SK-N-SH (cell line): ENCODE results near the gene GALNT14. TPM values are rescaled to one million over a fixed set of nuclear protein-coding genes. Genes with fewer than 3 reads are reported as not detected.

Experiments
- CTCF ChIA-PET: fragments of 300-600, 350-600 bp; formaldehyde crosslinking; extraction: SDS; loops from one replicate; lab custom pipeline; 2021; lab: Yijun Ruan, JAX
- POLR2A ChIA-PET: fragments of 350-600 bp; sonication (Branson Sonifier 250); formaldehyde crosslinking; extraction: SDS; loops from one replicate; lab custom pipeline; 2020; ENCODE audit warnings: antibody characterized with exemption, inconsistent platforms; lab: Yijun Ruan, JAX
- DNase-seq: peaks from one replicate; pipeline ENCODE4 v3.0.0; 2012
- H2AFZ ChIP-seq: fragments of 200-600 bp; sonication (generic); 2 replicates; pipeline ENCODE4 v1.8.1; 2016; ENCODE audit warnings: antibody characterized with exemption, mild to moderate bottlenecking, low read depth
- H3F3A ChIP-seq: fragments of 200-600 bp; sonication (generic); replicated peaks from 2 replicates; pipeline ENCODE3; 2016; ENCODE audit warnings: antibody characterized with exemption, mild to moderate bottlenecking; ENCODE audit not compliant: insufficient read depth
- H3K27ac ChIP-seq, 2 experiments: fragments of 200-500 bp in 1 of 2; fragments of 200-600 bp in 1 of 2; sonication (Bioruptor generic) in 1 of 2; sonication (generic), shearing (Covaris generic) in 1 of 2; 2 replicates each; pipeline versions ENCODE4 v1.5.1 to v1.6.1; 2014 to 2016; ENCODE audit warnings: low read depth in 2 of 2, inconsistent platforms in 1 of 2, low read length in 1 of 2, mild to moderate bottlenecking in 1 of 2, mixed read lengths in 1 of 2
- H3K27me3 ChIP-seq: fragments of 200-600 bp; sonication (generic), shearing (Covaris generic); 2 replicates; pipeline ENCODE4 v1.6.1; 2016; ENCODE audit warnings: mixed run types; ENCODE audit not compliant: insufficient read depth
- H3K36me3 ChIP-seq, 2 experiments: fragments of 200-500 bp in 1 of 2; fragments of 200-600 bp in 1 of 2; sonication (Bioruptor generic) in 1 of 2; sonication (generic) in 1 of 2; replicated peaks in 1 of 2; 2 replicates each; pipeline versions ENCODE3 to v1.5.1; 2014 to 2016; ENCODE audit warnings: low read length in 1 of 2, mild to moderate bottlenecking in 1 of 2; ENCODE audit not compliant: insufficient read depth in 2 of 2, control insufficient read depth in 1 of 2
- H3K4me1 ChIP-seq, 2 experiments: fragments of 200-500 bp in 1 of 2; fragments of 200-600 bp in 1 of 2; sonication (Bioruptor generic) in 1 of 2; sonication (generic), shearing (Covaris generic) in 1 of 2; 2 replicates each; pipeline versions ENCODE4 v1.5.1 to v1.6.1; 2014 to 2016; ENCODE audit warnings: low read depth in 1 of 2, low read length in 1 of 2, mixed run types in 1 of 2; ENCODE audit not compliant: insufficient read depth in 2 of 2, control insufficient read depth in 1 of 2
- H3K4me2 ChIP-seq: fragments of 200-600 bp; sonication (generic), shearing (Covaris generic); 2 replicates; pipeline ENCODE4 v1.6.1; 2017; ENCODE audit warnings: mixed run types
- H3K4me3 ChIP-seq, 2 experiments: fragments of 200-500 bp in 1 of 2; fragments of 200-600 bp in 1 of 2; sonication (Bioruptor generic) in 1 of 2; sonication (generic), shearing (Covaris generic) in 1 of 2; 2 replicates each; pipeline versions ENCODE4 v1.5.1 to v1.8.1; 2014 to 2016; ENCODE audit warnings: low read depth in 2 of 2, inconsistent platforms in 1 of 2, low read length in 1 of 2, mild to moderate bottlenecking in 1 of 2, mixed read lengths in 1 of 2, moderate library complexity in 1 of 2
- H3K79me2 ChIP-seq: fragments of 200-600 bp; sonication (generic); 2 replicates; pipeline ENCODE4 v1.8.1; 2017; ENCODE audit warnings: mild to moderate bottlenecking; ENCODE audit not compliant: insufficient read depth
- H3K9ac ChIP-seq: fragments of 200-600 bp; sonication (generic); 2 replicates; pipeline ENCODE4 v1.6.1; 2017; ENCODE audit warnings: mixed run types
- H3K9me2 ChIP-seq: fragments of 200-600 bp; sonication (generic); 2 replicates; pipeline ENCODE4 v1.6.1; 2017; ENCODE audit warnings: mixed run types
- H3K9me3 ChIP-seq: fragments of 200-600 bp; sonication (generic); 2 replicates; pipeline ENCODE4 v1.6.1; 2017; ENCODE audit warnings: mixed run types, mild to moderate bottlenecking, moderate library complexity
- H4K20me1 ChIP-seq: fragments of 200-600 bp; sonication (generic); 2 replicates; pipeline ENCODE4 v1.6.1; 2017; ENCODE audit warnings: mild to moderate bottlenecking, mixed run types; ENCODE audit not compliant: insufficient read depth
- CHD2 ChIP-seq: fragments of 150-350 bp; IDR thresholded peaks from 2 replicates; pipeline ENCODE4 v1.6.1; 2018; ENCODE audit warnings: low read length; ENCODE audit not compliant: partially characterized antibody
- FOXM1 ChIP-seq: IDR thresholded peaks from 2 replicates; pipeline ENCODE4 v1.4.0; 2012; ENCODE audit warnings: low read depth, mild to moderate bottlenecking
- JUND ChIP-seq: IDR thresholded peaks from 2 replicates; pipeline ENCODE4 v1.4.0; 2012
- MEF2A ChIP-seq: IDR thresholded peaks from 2 replicates; pipeline ENCODE4 v1.4.0; 2012; ENCODE audit warnings: low read depth, borderline replicate concordance
- RCOR1 ChIP-seq: fragments of 150-350 bp; IDR thresholded peaks from 2 replicates; pipeline ENCODE4 v1.6.1; 2017; ENCODE audit warnings: antibody characterized with exemption, low read length
- TEAD4 ChIP-seq: IDR thresholded peaks from 2 replicates; pipeline ENCODE4 v1.4.0; 2012; ENCODE audit warnings: mild to moderate bottlenecking, borderline replicate concordance; ENCODE audit not compliant: insufficient read depth
- YY1 ChIP-seq: IDR thresholded peaks from 2 replicates; pipeline ENCODE4 v1.4.0; 2012; ENCODE audit warnings: low read depth, mild to moderate bottlenecking
- WGBS: methylation state at CpG from one replicate; pipeline ENCODE4 v1.1.6; 2017; ENCODE audit warnings: low lambda C conversion rate; 5-methylcytosine and 5-hydroxymethylcytosine counted together
- polyA plus RNA-seq, 3 experiments: library from polyadenylated mRNA; depleted of rRNA; stranded (reverse); fragments of >200 nt; gene quantifications; 2 replicates each; pipeline ENCODE4 v1.2.3, GENCODE V29; 2012
- TF ChIP-seq, protein P1 (sequence below): IDR thresholded peaks from 2 replicates; pipeline ENCODE4 v1.6.1; 2012; ENCODE audit warnings: mild to moderate bottlenecking, low read depth, low read length, moderate library complexity

GALNT14 gene
- polyA plus RNA-seq, 1 of the 3 experiments (the other 2 are of a cell fraction) = 1.6 TPM

DNA sequence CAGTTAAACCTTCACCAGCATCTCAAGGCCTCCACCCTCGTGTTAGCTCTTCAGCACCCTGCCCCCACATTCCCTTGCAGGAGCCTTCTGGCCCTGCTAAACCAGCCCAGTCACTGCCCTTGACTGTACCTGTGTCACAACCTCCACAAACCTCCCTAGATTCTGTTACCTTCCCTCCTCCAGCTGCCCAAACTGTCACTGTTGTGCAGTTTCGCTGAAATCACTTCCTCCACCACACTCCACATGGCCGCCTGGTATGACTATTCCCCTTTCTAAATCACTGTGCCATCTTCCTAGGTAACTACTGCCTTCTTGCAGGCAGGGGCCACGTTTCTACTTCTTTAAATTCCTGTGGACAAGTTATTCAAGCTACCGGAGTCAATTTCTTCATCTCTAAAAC is 160.2 kb downstream of the GALNT14 start:
- CTCF ChIA-PET = interaction anchor here (0.6 to 4.5 kb wide), 11 partner anchors 9 to 770 kb away, joined by 3 to 16 read pairs (median 5); partner anchors contain the start of gene GALNT14
- Histone ChIP-seq H3K9me2 (no peaks in the 10 kb centered on the region), H4K20me1 (no peaks in the 10 kb centered on the region), H3F3A (no peaks in the 10 kb centered on the region), H3K36me3 (no peaks in the 10 kb centered on the region), H3K4me2 (no peak overlapping the region), H3K9me3 (no peaks in the 10 kb centered on the region), H3K27me3 (no peaks in the 10 kb centered on the region), H3K79me2 (no peaks in the 10 kb centered on the region), H3K4me3 (no peak overlapping the region), H3K27ac (no peak overlapping the region), H3K9ac (no peak overlapping the region), H2AFZ (no peak overlapping the region), H3K4me1 (peaks cover 0 to 50% of the 10 kb centered on the region in 2 experiments; a peak in 2 of 4 replicates)
- POLR2A ChIA-PET = no interaction called here
- DNase-seq = no peak
- TF ChIP-seq, protein P1, sequence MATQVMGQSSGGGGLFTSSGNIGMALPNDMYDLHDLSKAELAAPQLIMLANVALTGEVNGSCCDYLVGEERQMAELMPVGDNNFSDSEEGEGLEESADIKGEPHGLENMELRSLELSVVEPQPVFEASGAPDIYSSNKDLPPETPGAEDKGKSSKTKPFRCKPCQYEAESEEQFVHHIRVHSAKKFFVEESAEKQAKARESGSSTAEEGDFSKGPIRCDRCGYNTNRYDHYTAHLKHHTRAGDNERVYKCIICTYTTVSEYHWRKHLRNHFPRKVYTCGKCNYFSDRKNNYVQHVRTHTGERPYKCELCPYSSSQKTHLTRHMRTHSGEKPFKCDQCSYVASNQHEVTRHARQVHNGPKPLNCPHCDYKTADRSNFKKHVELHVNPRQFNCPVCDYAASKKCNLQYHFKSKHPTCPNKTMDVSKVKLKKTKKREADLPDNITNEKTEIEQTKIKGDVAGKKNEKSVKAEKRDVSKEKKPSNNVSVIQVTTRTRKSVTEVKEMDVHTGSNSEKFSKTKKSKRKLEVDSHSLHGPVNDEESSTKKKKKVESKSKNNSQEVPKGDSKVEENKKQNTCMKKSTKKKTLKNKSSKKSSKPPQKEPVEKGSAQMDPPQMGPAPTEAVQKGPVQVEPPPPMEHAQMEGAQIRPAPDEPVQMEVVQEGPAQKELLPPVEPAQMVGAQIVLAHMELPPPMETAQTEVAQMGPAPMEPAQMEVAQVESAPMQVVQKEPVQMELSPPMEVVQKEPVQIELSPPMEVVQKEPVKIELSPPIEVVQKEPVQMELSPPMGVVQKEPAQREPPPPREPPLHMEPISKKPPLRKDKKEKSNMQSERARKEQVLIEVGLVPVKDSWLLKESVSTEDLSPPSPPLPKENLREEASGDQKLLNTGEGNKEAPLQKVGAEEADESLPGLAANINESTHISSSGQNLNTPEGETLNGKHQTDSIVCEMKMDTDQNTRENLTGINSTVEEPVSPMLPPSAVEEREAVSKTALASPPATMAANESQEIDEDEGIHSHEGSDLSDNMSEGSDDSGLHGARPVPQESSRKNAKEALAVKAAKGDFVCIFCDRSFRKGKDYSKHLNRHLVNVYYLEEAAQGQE = no peak
- TF ChIP-seq FOXM1 (no peak), MEF2A (no peak), TEAD4 (no peak), YY1 (no peak), CHD2 (no peak)
- WGBS = 33% methylated on average over 5 of the region's 5 CpGs

DNA sequence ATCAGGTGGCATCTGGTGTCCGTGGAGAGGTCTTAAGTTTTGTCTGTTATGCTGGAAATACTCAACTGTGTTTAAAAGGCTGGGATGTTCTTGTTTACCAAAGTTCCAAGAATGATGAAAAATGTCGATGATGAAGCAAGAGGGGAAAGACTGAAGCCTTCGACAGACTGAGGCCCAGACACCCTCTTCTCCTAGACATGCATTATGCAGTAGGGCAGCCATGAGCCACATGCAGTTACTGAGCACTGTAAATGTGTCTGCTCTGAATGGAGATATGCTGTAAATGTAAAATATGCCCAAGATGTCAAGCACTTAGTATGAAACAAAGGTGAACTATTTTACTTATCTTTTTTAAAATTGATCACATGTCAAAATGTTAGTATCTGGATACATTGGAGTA is 163.1 kb downstream of the GALNT14 start:
- CTCF ChIA-PET = interaction anchor here (0.6 to 1.3 kb wide), 4 partner anchors 13 to 358 kb away, joined by 3 to 4 read pairs (median 3); no protein-coding TSS in a partner anchor
- H3K4me3 ChIP-seq = no peak overlapping the region

More for the DNA sequence above, 163.1 kb downstream of the GALNT14 start:
- H3K4me1 ChIP-seq = peaks cover 0 to 35% of the 10 kb centered on the region in 2 experiments; a peak in 2 of 4 replicates
- H3K9ac ChIP-seq = no peak overlapping the region
- H3K9me2 ChIP-seq = no peaks in the 10 kb centered on the region
- POLR2A ChIA-PET = no interaction called here
- H3K9me3 ChIP-seq = no peaks in the 10 kb centered on the region
- H3K36me3 ChIP-seq = no peaks in the 10 kb centered on the region
- no peak for DNase-seq
- H3K27me3 ChIP-seq = no peaks in the 10 kb centered on the region
- H3K79me2 ChIP-seq = no peaks in the 10 kb centered on the region
- H4K20me1 ChIP-seq = no peaks in the 10 kb centered on the region
- TF ChIP-seq TEAD4 (no peak), YY1 (no peak), RCOR1 (no peak), JUND (no peak)
- TF ChIP-seq, protein P1 = no peak
- TF ChIP-seq, all 33 proteins: peak for 0
- Histone ChIP-seq H3F3A (no peaks in the 10 kb centered on the region), H2AFZ (no peak overlapping the region), H3K4me2 (no peak overlapping the region), H3K27ac (no peak overlapping the region)
- 30% methylated on average over 3 of the region's 3 CpGs for WGBS
